CD14-positive monocyte (primary cell): ENCODE measurements around the gene RAPGEF1. TPM values are rescaled to one million over a fixed set of nuclear protein-coding genes. Genes with fewer than 3 reads are reported as not detected.

Experiments used
- DNase-seq, 3 donors: peaks; one replicate each; pipeline ENCODE4 v3.0.0-alpha.2; 2011 to 2022
- H2AFZ ChIP-seq: 2 replicates; pipeline ENCODE4 v1.6.0; 2012; ENCODE audit warnings: mild to moderate bottlenecking, low read depth, low read length, inconsistent platforms; ENCODE audit not compliant: insufficient read depth, poor library complexity, severe bottlenecking
- H3K27ac ChIP-seq, 2 donors: 1 replicate in 1 of 2; 2 replicates in 1 of 2; pipeline ENCODE4 v1.5.1; 2012 to 2013; ENCODE audit warnings: low read length in 2 of 2, control low read depth in 1 of 2, inconsistent platforms in 1 of 2, low read depth in 1 of 2, mild to moderate bottlenecking in 1 of 2
- H3K27me3 ChIP-seq, 2 donors: one replicate each; pipeline versions ENCODE4 v1.6.0 to v1.6.1; 2011 to 2013; ENCODE audit warnings: low read length in 2 of 2; ENCODE audit not compliant: control insufficient read depth in 2 of 2, insufficient read depth in 2 of 2
- H3K36me3 ChIP-seq, 2 donors: replicated peaks in 1 of 2; 1 replicate in 1 of 2; 2 replicates in 1 of 2; pipeline versions ENCODE4 v1.5.1 to v1.6.1; 2012 to 2013; ENCODE audit warnings: low read length in 2 of 2, control low read depth in 1 of 2, inconsistent platforms in 1 of 2, mild to moderate bottlenecking in 1 of 2; ENCODE audit not compliant: insufficient read depth in 2 of 2, control insufficient read depth in 1 of 2
- H3K4me1 ChIP-seq, 2 donors: 1 replicate in 1 of 2; 2 replicates in 1 of 2; pipeline versions ENCODE4 v1.5.1 to v1.6.1; 2012 to 2013; ENCODE audit warnings: low read length in 2 of 2, control low read depth in 1 of 2, inconsistent platforms in 1 of 2, mild to moderate bottlenecking in 1 of 2, moderate library complexity in 1 of 2; ENCODE audit not compliant: insufficient read depth in 2 of 2, control insufficient read depth in 1 of 2
- H3K4me2 ChIP-seq: replicated peaks from 2 replicates; pipeline ENCODE3; 2012; ENCODE audit warnings: low read length, moderate library complexity, mild to moderate bottlenecking; ENCODE audit not compliant: poor library complexity, severe bottlenecking; ENCODE audit errors: extremely low read depth
- H3K4me3 ChIP-seq, 3 experiments: fragments of 200-600 bp in 1 of 3; sonication (generic) in 1 of 3; replicated peaks in 1 of 3; 1 replicate in 2 of 3; 2 replicates in 1 of 3; pipeline ENCODE4 v1.5.1; 2011 to 2013; ENCODE audit warnings: low read length in 3 of 3, mild to moderate bottlenecking in 3 of 3, control low read depth in 2 of 3, low read depth in 2 of 3, inconsistent platforms in 1 of 3, moderate library complexity in 1 of 3
- H3K79me2 ChIP-seq: 2 replicates; pipeline ENCODE4 v1.6.0; 2012; ENCODE audit warnings: mild to moderate bottlenecking, control low read depth, inconsistent platforms, low read length, moderate library complexity; ENCODE audit not compliant: insufficient read depth
- H3K9ac ChIP-seq: 2 replicates; pipeline ENCODE4 v1.6.0; 2017; ENCODE audit warnings: low read length, mild to moderate bottlenecking; ENCODE audit not compliant: insufficient read depth, poor library complexity, severe bottlenecking
- H3K9me3 ChIP-seq, 2 donors: replicated peaks in 1 of 2; 1 replicate in 1 of 2; 2 replicates in 1 of 2; pipeline versions ENCODE4 v1.5.1 to v1.6.1; 2012 to 2013; ENCODE audit warnings: low read length in 2 of 2, control low read depth in 1 of 2; ENCODE audit not compliant: control insufficient read depth in 1 of 2, insufficient read depth in 1 of 2
- H4K20me1 ChIP-seq: 2 replicates; pipeline ENCODE4 v1.6.0; 2012; ENCODE audit warnings: mild to moderate bottlenecking, low read length, control low read depth, moderate library complexity; ENCODE audit not compliant: insufficient read depth
- H3K27ac Mint-ChIP-seq, 7 donors: one replicate each; pipeline ENCODE4 v1.8.0; 2020; ENCODE audit warnings: mild to moderate bottlenecking in 7 of 7, mixed read lengths in 7 of 7, moderate library complexity in 6 of 7, inconsistent platforms in 2 of 7
- H3K27me3 Mint-ChIP-seq, 3 donors: one replicate each; pipeline ENCODE4 v1.8.0; 2021 to 2022; ENCODE audit warnings: low read depth in 3 of 3, mild to moderate bottlenecking in 3 of 3, mixed read lengths in 3 of 3, moderate library complexity in 3 of 3, inconsistent platforms in 1 of 3
- H3K36me3 Mint-ChIP-seq, 2 donors: one replicate each; pipeline ENCODE4 v1.8.0; 2020; ENCODE audit warnings: mixed read lengths in 2 of 2, inconsistent platforms in 1 of 2, mild to moderate bottlenecking in 1 of 2
- H3K4me1 Mint-ChIP-seq: one replicate; pipeline ENCODE4 v1.8.0; 2020; ENCODE audit warnings: mild to moderate bottlenecking, mixed read lengths
- H3K4me3 Mint-ChIP-seq, 2 donors: one replicate each; pipeline ENCODE4 v1.8.0; 2020; ENCODE audit warnings: mild to moderate bottlenecking in 2 of 2, mixed read lengths in 2 of 2, moderate library complexity in 1 of 2
- H3K9me3 Mint-ChIP-seq, 7 donors: one replicate each; pipeline ENCODE4 v1.8.0; 2020 to 2022; ENCODE audit warnings: mixed read lengths in 7 of 7, mild to moderate bottlenecking in 6 of 7, moderate library complexity in 6 of 7, inconsistent platforms in 2 of 7
- CTCF ChIP-seq: fragments of 200-600 bp; IDR thresholded peaks from one replicate; pipeline ENCODE4 v1.8.0; 2022; ENCODE audit warnings: antibody characterized with exemption, mild to moderate bottlenecking
- WGBS: methylation state at CpG from one replicate; pipeline ENCODE4 v1.1.5; 2013; ENCODE audit warnings: missing lambda C conversion rate; ENCODE audit not compliant: insufficient coverage; 5-methylcytosine and 5-hydroxymethylcytosine counted together
- intact Hi-C, 2 donors: fragments of 100-400 bp; cut with micrococcal nuclease; formaldehyde crosslinking; loops; one replicate each; pipeline versions ENCODE4 v1.15.0 to v1.15.1; 2023
- polyA plus RNA-seq, 3 donors: library from polyadenylated mRNA; depleted of rRNA in 1 of 3; unstranded in 2 of 3; stranded (reverse) in 1 of 3; fragments of 300-500 nt in 2 of 3; fragments of >200 nt in 1 of 3; fragmentation: Illumina TruSeq in 2 of 3; gene quantifications; 1 replicate in 2 of 3; 2 replicates in 1 of 3; pipeline ENCODE4 v1.2.3, GENCODE V29; 2012 to 2021

RAPGEF1 gene
- polyA plus RNA-seq, 3 donors = 1.7 to 71.7 (median 3.0) TPM

- Mint-ChIP-seq H3K36me3 (no peaks in the 10 kb centered on the region), H3K4me1 (peaks cover 2% of the 10 kb centered on the region), H3K9me3 (no peaks in the 10 kb centered on the region), H3K27me3 (peaks cover 11 to 16% (median 15%) of the 10 kb centered on the region in 3 donors), H3K27ac (no peak overlapping the region), H3K4me3 (no peak overlapping the region)
- no peak overlapping the region for H2AFZ ChIP-seq
- TF ChIP-seq CTCF = no peak
- whole genome bisulfite sequencing = 78% methylated on average over 2 of the region's 4 CpGs
- no peaks in the 10 kb centered on the region for H3K79me2 ChIP-seq
- H3K4me2 ChIP-seq = no peak overlapping the region
- no peak overlapping the region for H3K4me3 ChIP-seq
- intact Hi-C loops = no loop called here
- H3K9me3 ChIP-seq = no peaks in the 10 kb centered on the region
- H3K36me3 ChIP-seq = no peaks in the 10 kb centered on the region
- H3K27ac ChIP-seq = no peak overlapping the region
- no peak for DNase-seq
- peaks cover 0 to 2% of the 10 kb centered on the region in 2 donors for H3K27me3 ChIP-seq
- H3K9ac ChIP-seq = no peak overlapping the region
- H3K4me1 ChIP-seq = no peaks in the 10 kb centered on the region
- no peaks in the 10 kb centered on the region for H4K20me1 ChIP-seq
These were observed 12.5 kb upstream of the RAPGEF1 start for GRCh38 chr9:131752231-131752884.

DNA sequence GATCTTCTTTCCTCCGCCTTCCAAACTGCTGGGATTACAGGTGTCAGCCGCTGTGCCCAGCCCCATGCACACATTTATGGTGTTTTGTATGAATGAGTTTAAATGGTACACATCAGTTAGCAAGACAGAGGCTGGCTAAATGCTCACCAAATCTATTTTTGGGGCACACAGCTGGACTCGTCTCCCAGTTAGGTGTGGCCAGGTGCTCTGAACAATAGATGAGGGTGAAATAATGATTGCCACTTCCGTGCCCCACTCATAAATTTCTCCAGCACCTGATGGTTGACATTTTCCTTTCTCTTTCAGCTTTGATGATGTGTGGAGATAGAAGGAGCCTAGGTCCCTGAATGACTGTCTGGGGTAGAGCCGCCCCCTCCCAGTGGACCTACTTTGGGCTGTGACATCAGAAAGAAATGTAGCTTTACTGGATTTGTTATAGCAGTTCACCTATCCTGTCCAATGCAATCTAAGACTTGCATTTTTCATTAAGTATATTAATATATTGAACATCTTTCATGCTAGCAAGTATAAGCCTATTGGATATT is 8.6 kb upstream of the RAPGEF1 start:
- peaks cover 23% of the 10 kb centered on the region for H3K4me1 Mint-ChIP-seq
- 83% methylated on average over 1 of the region's 5 CpGs for whole genome bisulfite sequencing
- peaks cover 0 to 2% (median 0%) of the 10 kb centered on the region in 7 donors for H3K9me3 Mint-ChIP-seq
- H3K9me3 ChIP-seq = no peaks in the 10 kb centered on the region
- DNase-seq = no peak
- H3K4me3 ChIP-seq = no peak overlapping the region
- no peak overlapping the region for H3K4me2 ChIP-seq
- H2AFZ ChIP-seq = no peak overlapping the region
- H3K36me3 ChIP-seq = no peaks in the 10 kb centered on the region
- H3K4me1 ChIP-seq = peaks cover 18 to 23% of the 10 kb centered on the region in 2 donors
- TF ChIP-seq CTCF = no peak
- intact Hi-C loops = loop anchor here (10.0 kb wide), 1 partner anchor 244 kb away; the partner anchor contains the start of gene POMT1 (in 2 of the 2)
- no peak overlapping the region for H3K9ac ChIP-seq
- no peak overlapping the region for H3K27ac Mint-ChIP-seq
- no peaks in the 10 kb centered on the region for H3K27me3 ChIP-seq
- H3K27me3 Mint-ChIP-seq = peaks cover 0 to 4% (median 0%) of the 10 kb centered on the region in 3 donors
- no peaks in the 10 kb centered on the region for H3K79me2 ChIP-seq
- no peak overlapping the region for H3K27ac ChIP-seq
- peaks cover 0 to 3% of the 10 kb centered on the region in 2 donors for H3K36me3 Mint-ChIP-seq
- H3K4me3 Mint-ChIP-seq = no peak overlapping the region
- H4K20me1 ChIP-seq = no peaks in the 10 kb centered on the region
